Measurements from ENCODE around the gene AGBL1.

The AGBL1 gene

DNA sequence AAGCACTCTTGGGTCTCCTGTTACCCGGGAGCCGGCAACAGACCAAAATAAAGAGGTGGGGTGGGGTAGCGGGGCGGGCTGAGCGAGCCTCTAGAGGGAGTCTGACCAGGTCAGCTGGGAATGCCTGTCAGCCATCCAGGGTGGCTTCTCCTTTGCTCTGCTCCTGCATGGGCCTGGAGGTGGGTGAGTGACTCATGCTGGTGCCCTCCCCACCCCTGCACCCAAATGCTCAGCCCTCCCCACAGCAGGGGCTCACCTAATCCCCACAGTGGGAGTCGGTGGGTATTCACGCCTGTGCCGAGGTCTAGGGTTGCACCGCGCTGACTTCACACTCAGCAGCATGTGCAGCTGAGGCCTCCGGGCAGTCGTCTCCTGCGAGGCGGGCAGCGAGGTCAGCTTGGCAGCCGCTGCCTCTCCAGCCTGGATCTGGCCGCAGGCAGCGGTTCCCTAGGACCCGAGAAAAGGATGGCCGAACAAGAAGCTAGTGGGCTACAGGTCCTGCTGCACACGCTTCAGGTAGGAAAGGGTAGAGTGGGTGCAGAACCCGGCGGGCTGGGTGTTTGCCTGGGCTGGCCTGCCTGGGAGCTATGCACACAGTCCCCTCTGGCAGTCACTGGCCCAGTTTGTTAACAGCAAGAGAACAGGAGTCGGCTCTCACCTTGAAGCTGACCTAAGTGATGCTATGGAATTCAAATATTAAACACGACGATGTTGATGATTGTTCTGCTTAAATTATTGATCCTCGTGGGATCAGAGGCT is at the start of gene AGBL1:
AGBL1 (plus strand) TSS at position 364 of the 759 bp plus-strand sequence.
- no peak for DNase-seq

DNA sequence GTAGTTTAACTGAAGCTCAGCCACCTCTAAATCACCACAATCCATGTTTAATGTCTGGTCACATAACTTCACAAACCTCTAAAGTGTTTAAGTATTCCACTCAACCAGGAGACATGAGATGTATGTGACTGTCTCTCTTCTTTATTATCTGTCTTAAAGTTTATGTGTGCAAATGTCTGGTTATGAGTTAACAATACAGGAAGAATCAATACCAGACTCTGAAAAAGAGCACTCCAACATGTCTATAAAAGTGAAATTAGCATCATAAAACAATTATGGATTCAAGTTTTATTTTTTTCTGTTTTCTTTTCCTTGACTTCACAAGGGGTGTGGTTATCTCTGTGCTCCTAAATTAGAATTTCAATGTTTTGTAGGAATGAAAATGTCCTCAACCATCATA is 44.8 kb upstream of the AGBL1 start:
- no peak for DNase-seq

DNA sequence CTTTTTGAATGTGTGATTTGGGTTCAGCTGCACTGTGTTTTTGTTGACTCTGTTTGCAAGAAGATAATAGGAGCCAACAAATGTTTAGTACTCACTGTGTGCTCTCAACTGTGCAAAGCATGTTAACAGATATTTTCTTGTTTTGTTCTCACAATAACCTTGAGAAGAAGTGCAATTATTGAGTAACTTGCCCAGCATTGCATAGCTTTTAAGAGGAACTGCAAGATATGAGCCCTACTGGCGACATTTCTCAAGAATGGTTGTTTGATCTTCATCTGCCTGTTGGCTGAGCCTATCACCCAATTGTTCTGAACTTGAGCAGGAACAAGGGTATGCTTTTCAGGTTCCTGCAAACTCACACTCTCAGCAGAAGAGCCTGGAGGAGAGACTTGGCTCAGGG is 43.4 kb upstream of the AGBL1 start:
- no peak for DNase-seq

DNA sequence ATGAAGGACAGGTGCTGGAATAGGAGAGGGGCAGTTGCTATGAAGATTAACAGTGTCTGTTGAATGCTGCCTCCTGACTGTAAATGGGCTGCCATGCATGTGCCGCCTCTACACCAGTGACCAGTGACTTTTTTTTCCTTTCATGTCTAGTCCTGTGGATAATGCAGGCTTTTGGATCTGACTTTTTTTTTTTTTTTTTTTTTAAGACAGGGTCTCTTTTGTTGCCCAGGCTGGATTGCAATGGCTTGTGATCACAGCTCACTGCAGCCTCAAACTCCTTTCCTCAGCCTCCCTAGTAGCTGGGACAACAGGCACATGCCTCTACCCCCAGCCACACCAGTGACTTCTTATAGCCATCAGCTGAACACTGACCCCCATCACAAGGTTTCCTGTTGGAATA is 41.2 kb upstream of the AGBL1 start:
- no peak for DNase-seq

DNA sequence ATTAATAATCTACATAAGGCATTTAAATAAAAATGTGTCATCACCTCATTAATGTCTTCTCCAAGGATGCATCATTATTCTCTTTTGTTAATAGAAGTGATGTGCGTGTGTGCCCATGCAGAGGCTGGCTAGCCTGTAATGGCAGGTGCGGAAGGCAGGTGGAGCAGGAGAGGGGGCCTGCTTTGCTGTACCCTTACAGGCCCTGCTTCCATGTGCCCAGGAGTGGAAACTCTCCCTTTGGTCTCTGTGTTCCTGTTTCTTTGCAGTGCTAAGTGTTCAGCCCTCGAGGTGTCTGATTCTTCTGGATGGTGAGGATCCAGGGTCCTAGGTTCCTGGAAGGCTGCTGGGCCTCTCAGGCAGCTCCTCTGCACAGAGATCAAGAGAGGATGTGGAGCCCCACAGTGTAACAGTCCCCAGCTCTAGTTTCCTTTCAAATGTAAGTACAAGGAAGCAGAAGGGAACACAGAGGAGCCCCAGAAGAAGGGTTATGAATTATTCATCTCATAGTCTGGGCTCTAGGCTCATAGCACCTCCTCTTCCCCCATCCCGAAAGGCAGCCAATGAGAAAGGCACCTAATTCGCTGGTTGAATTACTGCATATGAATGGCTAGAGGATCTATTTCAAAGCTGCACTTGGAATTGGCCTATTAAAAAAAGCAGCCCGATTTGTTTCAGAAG is 39.2 kb upstream of the AGBL1 start:
- DNase-seq, result peak; percentile 21

DNA sequence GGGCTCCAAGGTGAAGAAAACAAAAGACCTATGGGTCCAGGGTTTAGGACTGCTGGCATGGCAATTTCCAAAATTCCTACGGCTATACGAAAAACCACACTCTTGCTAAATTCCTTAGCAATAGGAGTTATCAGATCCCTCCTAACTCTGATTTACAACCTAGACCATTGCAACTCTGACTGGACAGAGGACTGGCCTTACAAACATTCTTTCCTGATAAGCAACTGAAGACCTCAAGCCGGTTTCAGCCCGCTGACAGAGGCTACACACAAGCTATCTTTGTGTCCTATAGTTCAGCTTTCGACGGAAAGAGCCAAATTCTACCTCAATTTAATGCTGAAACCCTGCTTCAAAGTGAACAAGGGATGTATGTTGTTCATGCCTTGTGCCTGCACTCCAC is 38.3 kb upstream of the AGBL1 start:
- DNase-seq, result no peak

DNA sequence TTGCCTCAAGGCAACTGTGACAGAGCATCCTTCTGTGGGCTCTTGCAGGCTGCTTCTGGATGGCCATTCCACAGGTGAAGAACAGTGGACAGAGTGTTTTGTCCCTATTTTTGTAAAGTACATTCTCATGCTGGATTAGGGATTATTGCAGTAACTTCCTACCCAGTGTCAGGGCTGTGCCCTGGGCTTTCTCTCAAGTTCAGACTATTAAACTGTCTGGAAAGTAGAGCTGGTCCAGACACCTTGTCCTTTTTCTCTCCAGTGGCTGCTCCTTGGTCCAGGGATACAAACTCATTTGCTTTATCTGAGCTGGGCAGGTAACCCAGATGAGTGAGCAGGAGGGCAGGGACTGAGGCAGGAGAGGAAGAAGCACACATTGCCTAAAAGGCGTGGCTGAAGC is 37.4 kb upstream of the AGBL1 start:
- DNase-seq, result no peak

DNA sequence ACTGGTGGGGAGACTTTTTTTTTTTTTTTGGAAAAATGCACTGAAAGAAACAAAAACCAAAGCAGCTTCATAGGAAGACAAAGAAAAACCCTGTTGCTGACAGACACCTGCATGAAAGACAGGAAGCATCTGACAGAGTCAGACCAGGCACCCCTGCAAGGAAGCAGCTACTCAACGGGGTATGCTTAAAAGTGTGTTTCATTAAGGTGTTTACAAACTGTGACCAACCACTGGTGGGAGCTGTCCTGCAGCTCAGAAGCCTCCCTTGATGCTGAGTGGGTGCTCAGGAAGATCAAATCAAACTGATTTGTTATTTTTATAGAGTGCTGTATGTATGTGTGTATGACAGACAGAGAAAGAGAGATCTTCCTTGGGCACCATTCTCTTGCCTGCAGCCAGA is 34.7 kb upstream of the AGBL1 start:
- peak; percentile 76 for DNase-seq

DNA sequence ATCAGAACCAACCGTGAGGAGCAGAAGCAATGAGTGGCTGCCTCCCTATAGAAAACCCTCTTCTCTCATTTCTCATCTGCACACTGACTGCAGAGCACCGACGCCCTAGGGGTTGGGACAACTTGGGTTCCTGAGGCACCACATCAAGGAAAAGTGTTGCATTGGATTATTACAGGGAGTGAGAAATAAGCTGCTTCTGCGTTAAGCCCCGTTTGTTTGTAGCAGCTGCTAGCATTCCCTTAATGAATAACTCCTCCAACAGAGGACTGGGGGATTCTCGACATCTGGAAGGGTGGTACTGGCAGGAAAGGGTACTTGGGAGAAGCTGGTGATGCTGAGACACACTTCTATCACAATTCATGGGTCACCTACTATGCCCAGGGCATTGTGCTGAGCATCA is 25.3 kb upstream of the AGBL1 start:
- peak; percentile 97 for DNase-seq

DNA sequence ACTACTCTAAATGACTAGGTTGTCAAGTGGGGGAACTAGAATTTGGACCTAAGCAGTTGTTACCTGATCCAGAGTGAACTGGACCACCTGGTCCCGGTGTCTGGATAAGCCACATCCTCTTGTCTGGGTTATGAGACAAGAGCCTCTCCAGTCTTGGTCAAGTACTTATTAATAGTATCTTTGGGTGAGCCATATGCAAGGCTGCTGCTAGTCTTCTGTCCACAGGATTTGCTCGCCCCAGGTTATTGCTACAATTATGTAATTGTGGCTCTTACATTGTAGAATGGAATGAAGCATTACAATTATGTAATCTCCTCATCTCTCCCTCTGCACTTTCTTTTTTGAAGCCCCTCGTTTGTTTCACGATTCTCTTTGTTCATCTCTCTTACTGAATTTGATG is 24.0 kb upstream of the AGBL1 start:
- DNase-seq, result no peak

DNA sequence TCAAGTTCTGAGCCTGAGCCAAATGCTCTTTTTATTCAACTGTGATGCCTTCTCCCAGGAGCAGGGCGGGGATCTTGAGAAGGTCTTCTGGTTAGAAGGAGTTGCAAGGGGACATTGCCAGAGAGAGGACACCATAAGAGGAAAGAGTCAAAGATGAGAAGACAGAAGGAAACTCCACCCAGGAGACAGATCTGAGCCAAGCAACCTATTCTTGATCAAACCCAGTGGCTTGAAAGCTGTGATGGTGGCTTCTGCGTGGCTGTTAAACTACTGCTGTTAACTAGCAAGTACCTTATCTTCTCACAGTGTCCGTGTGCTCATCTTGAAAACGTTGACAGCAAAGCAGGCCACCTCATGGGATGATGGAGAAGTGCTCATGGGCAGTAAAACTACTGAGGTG is 19.8 kb upstream of the AGBL1 start:
- DNase-seq, result no peak

DNA sequence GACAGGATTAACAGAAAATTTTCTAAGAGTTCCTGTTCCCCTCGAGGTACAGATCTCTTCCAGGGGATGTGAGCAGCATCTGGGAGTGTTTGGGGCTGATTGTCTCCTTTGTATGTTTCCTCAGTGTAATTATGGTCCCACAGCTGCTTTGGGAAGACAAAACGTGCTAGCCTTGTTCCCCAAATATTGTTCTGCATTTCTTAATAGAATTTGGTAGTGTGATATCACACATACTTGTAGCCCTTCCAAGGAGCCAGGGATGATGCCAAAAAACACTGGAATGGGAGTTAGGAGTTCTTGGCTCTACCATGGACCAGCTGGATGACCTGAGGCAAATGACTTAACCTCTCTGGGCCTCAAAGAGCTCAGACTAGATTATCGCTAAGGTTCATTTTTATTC is 19.0 kb upstream of the AGBL1 start:
- DNase-seq, result peak; percentile 24

DNA sequence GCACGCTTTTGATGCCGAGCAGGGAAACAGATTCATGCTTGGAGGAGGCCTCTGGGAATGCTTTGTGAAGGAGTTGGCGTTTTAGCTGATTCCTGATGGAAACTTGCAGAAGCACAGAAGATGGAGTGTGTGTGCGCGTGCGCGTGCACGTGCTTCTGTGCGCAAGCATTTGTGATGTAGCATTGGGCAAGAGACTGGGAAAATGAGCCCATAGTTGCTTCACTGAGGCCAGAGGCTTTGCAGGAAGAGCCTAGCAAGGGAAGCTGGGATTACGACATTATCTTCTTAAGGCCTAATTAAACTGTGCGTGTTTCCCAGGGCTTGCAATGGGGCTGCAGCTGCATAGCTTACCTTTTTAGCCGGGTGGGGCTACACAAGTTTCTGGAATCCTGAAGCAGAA is 18.1 kb upstream of the AGBL1 start:
- DNase-seq, result peak; percentile 98

DNA sequence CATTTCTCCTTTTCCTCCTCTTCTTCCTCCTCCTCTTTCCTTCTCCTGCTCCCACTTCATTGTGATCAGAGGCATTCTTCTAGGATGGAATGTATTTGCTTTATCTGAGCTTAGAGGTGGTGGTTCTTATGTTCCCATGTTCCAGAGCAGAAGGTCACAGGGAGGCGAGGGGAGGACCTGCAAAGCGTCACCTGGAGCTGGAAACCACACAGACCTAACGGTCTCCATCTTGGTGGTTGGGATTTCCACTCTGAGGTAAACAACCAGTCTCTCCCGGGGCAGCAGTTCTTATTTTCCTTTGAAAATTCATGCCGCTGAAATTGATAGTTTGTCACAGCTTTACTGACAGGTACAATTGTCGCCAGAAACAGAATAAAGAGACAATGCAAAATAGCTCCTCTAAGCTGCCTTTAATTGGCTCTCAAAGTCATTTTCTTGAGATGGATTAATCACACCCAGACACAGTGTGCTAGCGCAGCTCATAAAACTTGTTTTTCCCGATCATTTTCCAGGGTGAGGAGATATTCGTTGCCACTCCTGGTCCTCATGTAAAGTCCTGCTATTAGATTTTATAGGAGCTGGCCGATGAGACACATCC is 16.9 kb upstream of the AGBL1 start:
- peak; percentile 78 for DNase-seq

DNA sequence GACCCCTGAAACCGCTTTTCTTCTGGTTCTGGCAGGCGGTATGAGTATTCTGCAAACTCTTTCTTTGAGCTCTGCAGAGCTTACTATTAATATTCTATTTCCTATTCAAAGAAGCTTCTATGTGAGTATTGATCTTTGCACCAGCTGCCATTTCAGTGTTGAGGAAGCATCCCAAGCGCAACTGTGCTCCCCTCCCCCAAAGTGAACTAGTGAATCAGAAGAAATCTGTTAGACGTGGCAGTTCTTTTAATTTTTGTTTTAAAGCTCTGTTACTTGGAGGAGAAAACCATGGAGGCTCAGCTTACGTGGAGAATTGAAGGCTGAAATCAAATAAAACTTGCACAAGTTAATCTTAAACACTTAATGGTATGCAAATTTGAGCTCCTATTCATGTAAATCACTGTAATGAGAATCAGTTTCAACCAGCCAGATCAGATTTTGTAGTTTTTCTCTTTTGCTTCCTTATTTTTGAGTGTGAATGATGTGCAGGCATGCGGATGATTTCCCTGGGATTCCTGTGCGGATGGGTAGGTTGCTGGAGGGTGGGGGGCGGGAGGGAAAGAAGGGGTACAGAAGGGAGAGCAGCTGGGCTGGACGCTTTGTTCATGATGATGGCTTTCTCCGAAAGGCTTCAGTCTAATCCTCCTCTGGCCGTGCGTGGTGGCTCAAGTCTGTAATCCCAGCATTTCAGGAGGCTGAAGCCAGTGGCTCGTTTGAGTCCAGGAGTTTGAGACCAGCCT is 16.1 kb upstream of the AGBL1 start:
- DNase-seq, result peak; percentile 90

DNA sequence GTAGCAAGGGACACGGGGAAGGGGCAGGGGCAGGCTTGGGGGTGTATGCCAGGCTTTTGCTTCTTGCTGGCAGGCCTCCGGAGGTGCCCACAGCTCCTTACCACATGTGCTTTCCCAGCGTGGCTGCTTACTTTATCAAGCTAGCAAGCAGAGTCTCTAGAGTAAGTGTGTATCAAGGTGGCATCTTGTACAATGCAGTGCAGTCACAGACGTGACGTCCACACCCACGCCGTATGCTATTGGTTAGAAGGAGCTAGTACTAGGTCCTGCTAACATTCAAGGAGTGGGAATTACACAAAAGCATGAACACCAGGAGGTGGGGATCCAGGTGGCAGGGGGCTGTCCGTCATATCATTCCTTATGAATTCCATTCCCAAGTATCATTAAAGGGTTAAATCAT is 15.3 kb upstream of the AGBL1 start:
- DNase-seq, result peak; percentile 33

DNA sequence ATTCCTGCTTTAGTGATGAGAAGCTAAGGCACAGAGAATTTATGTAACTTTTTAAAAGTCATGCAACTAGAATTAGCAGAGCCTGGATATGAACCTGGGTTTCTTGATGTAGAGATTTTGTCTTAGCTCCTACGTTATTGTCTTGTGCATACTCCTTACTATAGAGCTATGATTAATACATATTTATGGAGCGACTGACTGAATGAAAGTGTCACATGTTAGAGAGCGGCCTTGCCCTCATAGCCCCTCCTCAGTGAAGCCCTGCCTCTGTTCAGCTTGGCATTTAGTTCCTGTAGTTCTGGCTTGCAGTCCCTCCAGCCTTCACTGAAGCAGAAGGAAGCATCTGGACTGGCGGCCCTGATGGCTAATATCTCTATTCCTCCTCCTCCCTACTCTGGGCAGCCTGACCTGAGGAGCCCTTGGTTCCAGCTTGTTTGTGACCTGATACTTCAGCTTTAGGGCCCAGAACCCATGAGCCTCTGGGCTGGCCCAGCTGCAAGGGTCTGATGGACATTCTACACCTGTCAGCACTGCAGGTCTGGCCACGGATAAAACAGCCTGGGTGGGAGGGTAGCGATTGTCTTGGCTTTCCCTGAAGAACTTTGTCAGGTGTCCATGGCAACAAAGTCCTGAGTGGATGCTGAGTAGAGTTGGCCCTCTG is 13.4 kb upstream of the AGBL1 start:
- no peak for DNase-seq

DNA sequence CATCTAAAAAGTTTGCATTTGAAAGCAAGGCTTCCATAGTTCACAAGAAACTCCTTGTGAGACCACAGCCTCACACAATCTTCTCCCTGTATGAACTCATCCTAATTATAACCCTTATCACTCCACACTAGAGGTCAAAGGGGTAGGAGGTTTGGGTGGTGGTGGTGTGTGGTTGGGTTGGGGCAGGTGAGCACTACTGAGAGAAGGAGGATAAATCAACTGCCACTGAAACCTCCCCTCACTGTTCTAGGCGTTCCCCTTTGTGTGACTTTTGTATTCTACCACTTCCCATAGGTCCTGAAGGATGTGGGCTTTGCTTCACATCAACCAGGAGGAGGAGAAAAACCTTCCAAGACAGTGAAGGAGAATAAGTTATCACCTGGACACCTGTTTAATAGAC is 6.4 kb upstream of the AGBL1 start:
- DNase-seq, result no peak

DNA sequence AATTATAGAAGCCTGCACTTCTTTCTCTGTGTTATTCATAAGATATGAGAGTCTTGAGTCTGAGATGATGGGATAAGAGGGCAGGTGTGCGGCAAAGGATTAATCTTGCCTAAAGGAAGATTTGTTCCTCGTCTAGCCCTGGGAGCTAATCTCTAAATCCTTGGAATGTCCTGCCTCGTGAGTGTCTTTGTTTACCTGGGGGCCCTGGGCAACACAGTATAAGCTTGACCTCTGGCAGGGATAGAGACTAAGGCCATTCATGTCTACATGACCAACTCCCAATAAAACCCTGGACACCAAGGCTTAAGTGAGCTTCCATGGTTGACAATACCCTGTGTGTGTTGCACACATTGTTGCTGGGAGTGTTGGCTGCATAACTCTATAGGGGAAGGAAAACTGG is 3.2 kb upstream of the AGBL1 start:
- DNase-seq, result peak; percentile 94

DNA sequence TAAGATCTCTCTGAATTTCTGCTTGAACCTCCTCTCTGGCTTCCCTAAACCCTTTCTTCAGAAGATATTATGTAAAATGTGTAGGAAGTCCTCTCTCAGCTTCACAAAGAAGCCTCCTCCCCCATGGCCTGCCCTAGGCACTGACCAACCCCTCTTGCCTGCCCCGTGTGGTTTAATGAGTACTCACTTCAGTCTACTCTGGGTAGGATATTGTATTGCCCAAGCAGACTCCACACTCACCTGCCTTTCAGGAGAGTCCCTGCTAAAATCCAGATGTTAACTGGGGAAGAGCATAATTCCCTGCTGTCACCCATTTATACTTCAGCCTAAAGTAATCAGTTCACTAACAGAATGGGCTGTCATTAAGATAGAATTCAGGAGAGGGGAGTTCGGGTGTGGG is 2.6 kb upstream of the AGBL1 start:
- peak; percentile 75 for DNase-seq

DNA sequence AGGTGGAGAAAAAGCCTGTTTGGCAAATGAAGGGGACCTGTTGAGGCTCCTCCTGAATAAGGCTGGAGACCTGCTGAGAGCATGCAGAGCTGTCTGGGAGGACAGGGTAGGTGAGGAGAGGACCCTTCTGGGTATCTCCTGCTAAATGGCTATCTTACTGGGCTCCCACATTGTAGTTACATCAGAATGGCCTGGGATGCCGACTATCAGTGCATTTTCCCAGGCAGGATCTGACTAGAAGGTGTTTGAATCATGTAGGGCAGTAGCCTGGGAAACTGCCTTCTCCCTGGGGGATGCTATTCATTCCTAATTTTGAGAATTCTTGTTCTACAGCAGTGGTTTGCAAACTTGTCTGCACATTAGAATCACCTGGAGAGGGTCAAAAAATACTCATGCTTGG is 631 bp downstream of the AGBL1 start:
- DNase-seq, result no peak

DNA sequence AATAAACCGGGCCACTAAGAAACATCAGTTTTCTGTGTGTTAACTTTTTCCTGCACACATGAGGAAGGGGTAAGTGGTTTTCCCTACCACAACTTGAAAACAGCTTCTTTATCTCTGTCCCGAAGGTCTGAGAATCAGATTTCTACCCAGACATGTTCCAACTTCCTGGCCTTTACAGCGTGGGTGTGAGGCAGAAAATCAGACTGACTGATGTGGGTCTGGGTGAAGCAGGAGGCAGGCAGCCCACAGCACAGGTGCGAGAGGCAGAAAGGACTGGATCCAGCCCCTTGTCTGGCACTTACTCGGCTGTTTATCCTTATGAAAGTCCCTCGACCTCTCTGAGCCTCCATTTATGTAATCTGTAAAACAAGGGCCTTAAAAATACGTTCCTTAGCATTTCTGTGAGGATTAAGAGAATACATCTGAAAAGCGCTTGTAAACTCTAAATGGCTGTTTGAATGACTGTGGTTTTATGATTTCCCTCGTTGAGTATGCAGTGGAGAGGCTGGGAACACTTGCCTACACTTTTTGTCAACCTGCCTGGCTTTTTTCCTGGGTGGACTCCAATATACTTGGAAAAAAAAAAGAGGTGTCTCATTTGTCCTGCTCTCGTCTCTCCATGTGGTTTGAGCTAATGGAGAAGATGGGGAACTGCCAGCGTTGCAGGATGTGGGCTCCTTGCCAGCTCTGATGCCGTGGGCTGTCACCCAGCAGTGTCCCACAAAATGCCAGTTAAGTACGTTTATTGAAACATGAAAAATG is 3.1 kb downstream of the AGBL1 start:
- no peak for DNase-seq
